ENCODE data around the gene ACTA2.

- TF ChIP-seq CTCF (IDR thresholded peaks at IDR 0.05) (no peak), EZH2 (IDR thresholded peaks at IDR 0.05) (no peak)
Measured at GRCh38 chr10:88911116-88911515, 41.5 kb downstream of the ACTA2 start.
